Vagina (tissue), 2 donors: Measurements from ENCODE around the gene SPC25.

Experiments
- POLR2A ChIP-seq, 2 donors: fragments of 450-650 bp; IDR thresholded peaks; one replicate each; pipeline ENCODE4 v1.6.1; 2017; ENCODE audit warnings: antibody characterized with exemption in 2 of 2, mild to moderate bottlenecking in 2 of 2, moderate library complexity in 2 of 2
- POLR2AphosphoS5 ChIP-seq, 2 donors: sonication (generic); formaldehyde crosslinking; IDR thresholded peaks; one replicate each; pipeline ENCODE4 v1.9.0; 2017; ENCODE audit warnings: antibody characterized with exemption in 2 of 2, mild to moderate bottlenecking in 2 of 2, low read depth in 1 of 2; ENCODE audit not compliant: insufficient read depth in 1 of 2
- TF ChIP-seq, protein P1 (sequence below), 3 experiments: fragments of 450-650 bp in 2 of 3; fragments of 200-600 bp in 1 of 3; sonication (generic) in 1 of 3; IDR thresholded peaks; one replicate each; pipeline ENCODE4 v1.5.1; 2017 to 2019; ENCODE audit warnings: antibody characterized with exemption in 3 of 3, mild to moderate bottlenecking in 2 of 3, moderate library complexity in 2 of 3

DNA sequence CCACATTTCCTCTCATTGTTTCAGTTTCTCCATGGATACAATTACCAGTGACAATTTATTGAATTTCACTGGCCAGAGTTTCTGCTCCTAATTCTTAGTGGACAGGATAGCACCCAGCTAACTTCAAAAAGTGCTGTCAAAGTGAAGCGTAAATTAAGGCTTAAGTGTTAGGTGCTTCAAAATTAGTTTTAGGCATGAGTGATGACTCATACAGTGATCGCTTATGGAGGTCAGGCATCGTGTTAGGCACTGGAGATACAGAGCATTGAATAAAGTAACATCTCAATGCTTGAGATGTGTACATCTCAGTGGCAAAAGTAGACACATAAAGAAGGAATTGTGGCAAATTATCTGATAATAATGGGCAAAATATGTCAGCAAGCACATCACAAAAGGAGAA lies 47.0 kb downstream of the SPC25 start:
- TF ChIP-seq, protein P1, sequence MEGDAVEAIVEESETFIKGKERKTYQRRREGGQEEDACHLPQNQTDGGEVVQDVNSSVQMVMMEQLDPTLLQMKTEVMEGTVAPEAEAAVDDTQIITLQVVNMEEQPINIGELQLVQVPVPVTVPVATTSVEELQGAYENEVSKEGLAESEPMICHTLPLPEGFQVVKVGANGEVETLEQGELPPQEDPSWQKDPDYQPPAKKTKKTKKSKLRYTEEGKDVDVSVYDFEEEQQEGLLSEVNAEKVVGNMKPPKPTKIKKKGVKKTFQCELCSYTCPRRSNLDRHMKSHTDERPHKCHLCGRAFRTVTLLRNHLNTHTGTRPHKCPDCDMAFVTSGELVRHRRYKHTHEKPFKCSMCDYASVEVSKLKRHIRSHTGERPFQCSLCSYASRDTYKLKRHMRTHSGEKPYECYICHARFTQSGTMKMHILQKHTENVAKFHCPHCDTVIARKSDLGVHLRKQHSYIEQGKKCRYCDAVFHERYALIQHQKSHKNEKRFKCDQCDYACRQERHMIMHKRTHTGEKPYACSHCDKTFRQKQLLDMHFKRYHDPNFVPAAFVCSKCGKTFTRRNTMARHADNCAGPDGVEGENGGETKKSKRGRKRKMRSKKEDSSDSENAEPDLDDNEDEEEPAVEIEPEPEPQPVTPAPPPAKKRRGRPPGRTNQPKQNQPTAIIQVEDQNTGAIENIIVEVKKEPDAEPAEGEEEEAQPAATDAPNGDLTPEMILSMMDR (IDR thresholded peaks at IDR 0.05) = no peak
- TF ChIP-seq POLR2A (IDR thresholded peaks at IDR 0.05) (no peak), POLR2AphosphoS5 (IDR thresholded peaks at IDR 0.05; ENCODE audit: insufficient read depth in 1 of 2, low read depth in 1 of 2) (no peak)
